RWPE2 (cell line): ENCODE data around the gene NECAB2.

Source experiments
- ATAC-seq: fragments of 200-7000 bp; cut with Tn5 transposase; 3 replicates; pipeline ENCODE4 v1.9.1; 2021; ENCODE audit warnings: low read depth
- DNase-seq: peaks from one replicate; pipeline ENCODE4 v3.0.0-alpha.2; 2020; ENCODE audit warnings: low spot score
- H3K27ac ChIP-seq: fragments of 450-650 bp; 2 replicates; pipeline ENCODE4 v1.5.1; 2017; ENCODE audit warnings: mild to moderate bottlenecking; ENCODE audit not compliant: poor library complexity, severe bottlenecking
- H3K27me3 ChIP-seq: fragments of 250-450 bp; sonication (Bioruptor Pico); 2 replicates; pipeline ENCODE4 v1.5.1; 2021; ENCODE audit warnings: mild to moderate bottlenecking, moderate library complexity; ENCODE audit not compliant: insufficient read depth, poor library complexity, severe bottlenecking
- H3K36me3 ChIP-seq: fragments of 250-450 bp; sonication (Bioruptor Pico); 2 replicates; pipeline ENCODE4 v1.5.1; 2020; ENCODE audit warnings: low read depth, mild to moderate bottlenecking, moderate library complexity
- H3K4me1 ChIP-seq: fragments of 250-450 bp; sonication (Bioruptor Pico); 2 replicates; pipeline ENCODE4 v1.5.1; 2021; ENCODE audit warnings: mild to moderate bottlenecking, moderate library complexity; ENCODE audit not compliant: insufficient read depth, poor library complexity, severe bottlenecking
- H3K4me3 ChIP-seq: fragments of 250-450 bp; sonication (Bioruptor Pico); 2 replicates; pipeline ENCODE4 v1.5.1; 2021; ENCODE audit warnings: mild to moderate bottlenecking, moderate library complexity; ENCODE audit not compliant: severe bottlenecking
- H3K9me3 ChIP-seq: fragments of 250-450 bp; sonication (Bioruptor Pico); 2 replicates; pipeline ENCODE4 v1.5.1; 2021; ENCODE audit warnings: mild to moderate bottlenecking, moderate library complexity; ENCODE audit not compliant: severe bottlenecking
- CTCF ChIP-seq: fragments of 450-650 bp; IDR thresholded peaks from one replicate; pipeline ENCODE4 v1.5.1; 2017; ENCODE audit warnings: mild to moderate bottlenecking, moderate library complexity; ENCODE audit not compliant: poor library complexity, severe bottlenecking

Gene NECAB2

GRCh38 chr16:83932955-83933673 lies 34.9 kb upstream of the NECAB2 start:
- Histone ChIP-seq H3K4me3 (no peak overlapping the region), H3K9me3 (no peaks in the 10 kb centered on the region), H3K4me1 (peaks cover 9% of the 10 kb centered on the region), H3K27me3 (no peaks in the 10 kb centered on the region), H3K27ac (no peak overlapping the region), H3K36me3 (no peaks in the 10 kb centered on the region)
- ATAC-seq (0 out of 3 replicates have a peak, but pooled peaks have one; percentile 11), DNase-seq (no peak)
- no peak for TF ChIP-seq CTCF

- ATAC-seq: no peak
Observed at GRCh38 chr16:83933885-83934683, 34.0 kb upstream of the NECAB2 start.

DNA sequence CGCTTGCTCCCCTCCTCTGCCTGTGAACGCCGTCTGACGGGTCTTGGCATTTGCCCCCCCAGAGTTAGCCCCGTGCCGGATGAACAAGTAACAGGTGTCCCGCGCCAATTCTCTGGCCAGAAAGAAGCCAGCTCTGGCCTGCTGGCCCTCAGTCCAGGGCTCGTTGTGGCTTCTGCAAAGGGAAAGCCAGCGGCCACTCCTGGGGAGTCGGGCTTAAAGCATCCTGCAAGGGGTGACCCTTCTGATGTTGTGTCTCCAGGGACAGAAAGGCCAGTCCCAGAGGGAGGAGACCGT lies 33.4 kb upstream of the NECAB2 start:
- Histone ChIP-seq H3K4me3 (no peak overlapping the region), H3K4me1 (no peaks in the 10 kb centered on the region), H3K36me3 (no peaks in the 10 kb centered on the region), H3K27ac (no peak overlapping the region), H3K9me3 (no peaks in the 10 kb centered on the region), H3K27me3 (no peaks in the 10 kb centered on the region)
- ATAC-seq: no peak
- DNase-seq: no peak
- TF ChIP-seq CTCF: no peak

More at GRCh38 chr16:83933885-83934683, 34.0 kb upstream of the NECAB2 start:
- H3K36me3 ChIP-seq: no peaks in the 10 kb centered on the region
- H3K27ac ChIP-seq: no peak overlapping the region
- H3K4me1 ChIP-seq: peaks cover 2% of the 10 kb centered on the region
- DNase-seq: no peak
- no peak overlapping the region for H3K4me3 ChIP-seq
- TF ChIP-seq CTCF: no peak
- no peaks in the 10 kb centered on the region for H3K27me3 ChIP-seq
- H3K9me3 ChIP-seq: no peaks in the 10 kb centered on the region

- H3K4me3 ChIP-seq: no peak overlapping the region
- ATAC-seq: no peak
- TF ChIP-seq CTCF: no peak
- DNase-seq: no peak
- H3K9me3 ChIP-seq: no peaks in the 10 kb centered on the region
- H3K27me3 ChIP-seq: no peaks in the 10 kb centered on the region
- H3K4me1 ChIP-seq: no peaks in the 10 kb centered on the region
- H3K27ac ChIP-seq: no peak overlapping the region
- no peaks in the 10 kb centered on the region for H3K36me3 ChIP-seq
Observed at GRCh38 chr16:83935005-83935857, 32.8 kb upstream of the NECAB2 start.
